Left colon (tissue), 2 donors: Measurements from ENCODE around the gene EHD3. TPM values are rescaled to one million over a fixed set of nuclear protein-coding genes. Genes with fewer than 3 reads are reported as not detected.
"Not testable (repeated sequence)": the region's sequence is repeated elsewhere in the genome, so short reads cannot be mapped to it uniquely, and the experiment has no call there.

Experiments
- ATAC-seq: fragments of 200-7000 bp; cut with Tn5 transposase; one replicate; pipeline ENCODE4 v1.9.1; 2020; ENCODE audit warnings: mild to moderate bottlenecking, moderate library complexity
- DNase-seq, 2 donors: peaks; one replicate each; pipeline ENCODE4 v3.0.0-alpha.2; 2020
- intact Hi-C, 2 donors: fragments of 100-400 bp; cut with DNase I in 1 of 2; cut with micrococcal nuclease in 1 of 2; formaldehyde crosslinking; loops; one replicate each; pipeline versions ENCODE4 v1.11.2 to v1.14.0; 2022; cut with DNase I, micrococcal nuclease
- total RNA-seq, 2 donors: library from RNA; stranded (reverse); fragmentation: NEBNext Ultra II Directional; extraction: Animal tissue kit (Norgen Biotek cat#: 25700); gene quantifications; one replicate each; pipeline ENCODE4 v1.2.1, GENCODE V29; 2021
- donor health status: DM: no; HTN: no; CAD: no.
- donor health status: DM: yes; HTN: yes; CAD: no.

The EHD3 gene
- total RNA-seq, 2 donors from 2014 or later, result 1.2 to 1.7 TPM

DNA sequence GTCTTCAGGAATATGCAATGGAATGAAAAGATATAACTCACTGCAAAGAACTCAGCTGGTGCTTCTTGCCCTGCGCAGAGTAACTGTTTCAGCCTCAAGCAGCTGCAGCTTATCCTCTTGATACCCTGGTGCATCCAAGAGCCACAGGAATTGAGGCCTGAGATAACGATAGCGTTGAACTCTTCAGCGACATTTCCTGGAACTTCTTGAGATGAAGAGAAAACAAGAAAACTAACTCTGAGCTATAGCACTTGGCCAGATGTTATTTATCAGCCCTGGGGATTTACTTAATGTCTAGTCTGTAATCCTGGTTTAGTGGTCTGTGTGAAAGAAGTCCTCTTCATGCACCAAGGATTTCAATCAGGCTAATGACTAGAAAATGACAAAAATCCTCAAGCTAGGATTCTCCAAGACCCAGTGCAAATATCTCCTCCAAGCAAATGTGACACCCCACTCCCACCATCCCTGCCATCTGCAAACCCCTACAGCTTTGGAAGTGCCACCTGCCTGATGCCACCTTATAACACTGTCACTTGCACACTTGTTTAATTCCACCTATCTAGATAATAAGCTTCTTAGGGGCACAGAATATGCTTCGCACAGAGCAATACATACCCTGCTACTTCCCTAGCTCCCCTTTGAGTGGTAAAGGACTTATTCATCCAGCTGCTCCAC lies 40.6 kb downstream of the EHD3 start:
- ATAC-seq (no peak), DNase-seq (no peak)
- intact Hi-C loops, result no loop called here

DNA sequence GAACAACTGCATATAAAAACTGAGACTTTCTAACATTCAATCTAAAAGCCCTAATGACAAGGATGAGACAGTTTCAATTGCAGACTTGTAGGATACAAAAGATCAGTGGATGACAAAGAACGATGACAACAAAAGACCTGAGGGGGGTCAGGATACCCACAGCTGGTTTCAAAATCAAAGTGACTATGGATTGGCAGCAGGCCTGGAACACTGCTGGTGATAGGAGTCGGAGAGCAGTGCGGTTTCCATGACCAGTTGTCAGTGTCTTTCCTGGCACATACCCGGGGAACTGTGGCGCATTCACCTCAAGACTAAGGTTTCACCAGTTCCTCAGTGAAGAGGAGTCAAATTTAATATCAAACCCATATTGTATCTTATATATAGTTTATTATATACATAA lies 42.0 kb downstream of the EHD3 start:
- no peak for DNase-seq
- intact Hi-C loops, result no loop called here
- no peak for ATAC-seq

DNA sequence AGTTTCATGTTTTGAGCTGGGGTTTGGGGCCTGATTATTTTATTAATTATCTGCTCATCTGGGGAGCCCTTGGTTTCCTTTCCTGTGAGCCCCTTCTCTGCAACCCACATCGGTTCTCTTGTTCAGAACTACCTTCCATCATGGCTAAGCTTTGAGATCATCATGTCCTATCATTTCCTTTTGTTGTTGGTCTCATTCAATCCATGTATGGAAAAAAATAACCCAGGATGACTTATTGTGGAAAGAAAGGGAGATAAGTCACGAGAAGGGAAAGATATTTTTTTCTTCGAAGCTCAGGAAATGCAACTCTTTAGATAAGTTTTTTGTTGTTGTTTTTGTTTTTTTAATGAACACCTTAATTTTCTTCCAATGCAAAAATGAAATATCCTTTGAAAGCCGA lies 43.7 kb downstream of the EHD3 start:
- intact Hi-C loops, result no loop called here
- ATAC-seq, result no peak

DNA sequence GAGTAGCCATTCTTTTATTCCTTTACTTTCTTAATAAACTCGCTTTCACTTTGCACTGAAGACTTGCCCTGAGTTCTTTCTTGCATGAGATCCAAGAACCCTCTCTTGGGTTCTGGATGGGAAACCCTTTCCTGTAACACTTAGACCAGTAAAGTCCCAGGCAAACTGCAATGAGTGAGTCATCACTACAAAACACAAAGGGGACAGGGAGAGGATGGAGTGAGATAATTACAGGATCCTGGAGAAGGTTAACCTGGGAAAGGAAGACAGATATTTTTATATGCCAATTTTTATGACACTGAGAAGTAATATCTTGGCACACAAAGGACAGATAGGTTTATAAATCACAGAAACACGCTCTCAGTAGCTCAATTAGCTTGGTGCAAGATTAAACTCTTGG lies 48.7 kb downstream of the EHD3 start:
- no peak for DNase-seq
- intact Hi-C loops, result no loop called here
- ATAC-seq, result peak; percentile 87

More for the DNA sequence above, 43.7 kb downstream of the EHD3 start:
- DNase-seq, result no peak

DNA sequence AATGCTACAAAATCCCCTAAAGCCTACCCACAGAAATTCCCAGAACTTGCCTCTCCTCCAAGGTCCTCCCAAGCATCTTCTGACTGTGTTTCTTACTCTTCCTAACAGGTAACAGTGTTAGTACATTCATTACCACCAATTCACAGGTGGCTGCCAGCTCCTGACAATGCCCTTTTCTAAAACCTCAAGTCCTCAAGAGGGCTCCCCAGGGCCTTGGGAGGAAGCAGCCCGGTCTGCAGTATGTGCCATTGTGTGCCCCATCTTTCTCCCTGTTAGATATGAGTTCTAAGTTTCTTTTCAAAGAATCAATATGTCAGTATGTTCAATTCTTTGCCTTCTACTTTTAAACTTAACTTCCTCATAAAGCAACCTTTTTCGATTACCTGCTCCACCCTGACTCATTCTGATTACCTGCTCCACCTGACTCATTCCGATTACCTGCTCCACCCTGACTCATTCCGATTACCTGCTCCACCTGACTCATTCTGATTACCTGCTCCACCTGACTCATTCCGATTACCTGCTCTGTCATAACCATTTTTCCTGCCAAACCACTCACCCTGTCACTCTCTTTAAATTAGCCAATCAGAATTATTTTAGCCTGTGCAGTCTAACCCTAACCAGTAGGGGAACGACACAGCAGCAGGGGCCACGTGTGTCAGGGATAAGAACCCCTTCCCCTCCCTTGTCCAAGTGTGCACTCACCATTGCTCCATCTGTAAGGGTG lies 49.4 kb downstream of the EHD3 start:
- intact Hi-C loops, DNase-seq: not testable (repeated sequence)
- peak; percentile 66 for ATAC-seq

DNA sequence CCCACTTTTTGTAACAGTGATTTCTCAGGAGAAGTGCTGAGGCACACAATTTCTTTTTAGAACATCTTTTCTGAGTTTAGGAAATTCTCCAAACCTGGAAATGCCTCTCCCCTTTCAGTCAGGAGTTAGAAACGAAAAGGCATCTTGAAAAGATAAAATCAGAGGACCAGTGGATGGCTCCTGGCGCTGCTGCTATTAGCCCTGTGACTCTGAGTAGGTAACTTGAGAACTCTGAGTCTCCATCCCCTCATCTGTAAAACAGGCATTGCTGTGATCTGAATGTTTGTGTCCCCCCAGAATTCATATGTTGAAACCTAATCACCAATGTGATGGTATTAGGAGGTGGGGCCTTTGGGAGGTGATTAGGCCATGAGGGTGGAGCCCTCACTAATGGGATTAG lies 50.2 kb downstream of the EHD3 start:
- no peak for ATAC-seq
- intact Hi-C loops, result no loop called here
- no peak for DNase-seq

DNA sequence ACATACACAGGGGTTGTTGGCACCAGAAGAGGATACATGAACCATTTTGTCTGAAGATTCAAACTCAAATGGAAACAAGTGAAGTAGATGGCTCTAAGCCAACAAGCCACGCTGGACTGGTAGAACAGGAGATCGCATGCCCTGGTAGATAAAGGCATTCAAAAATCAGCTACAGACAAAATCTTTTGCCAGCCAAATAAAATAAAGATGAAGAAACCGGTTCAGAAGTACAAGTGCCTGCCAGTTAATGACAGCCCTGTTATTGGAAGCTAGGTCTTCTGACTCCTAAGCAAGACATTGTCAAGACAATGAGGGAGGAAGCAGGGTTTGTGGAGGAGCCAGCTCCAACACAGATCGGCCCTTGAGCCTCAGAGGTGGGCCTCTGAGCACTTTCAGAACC lies 52.3 kb downstream of the EHD3 start:
- no peak for ATAC-seq
- no peak for DNase-seq

DNA sequence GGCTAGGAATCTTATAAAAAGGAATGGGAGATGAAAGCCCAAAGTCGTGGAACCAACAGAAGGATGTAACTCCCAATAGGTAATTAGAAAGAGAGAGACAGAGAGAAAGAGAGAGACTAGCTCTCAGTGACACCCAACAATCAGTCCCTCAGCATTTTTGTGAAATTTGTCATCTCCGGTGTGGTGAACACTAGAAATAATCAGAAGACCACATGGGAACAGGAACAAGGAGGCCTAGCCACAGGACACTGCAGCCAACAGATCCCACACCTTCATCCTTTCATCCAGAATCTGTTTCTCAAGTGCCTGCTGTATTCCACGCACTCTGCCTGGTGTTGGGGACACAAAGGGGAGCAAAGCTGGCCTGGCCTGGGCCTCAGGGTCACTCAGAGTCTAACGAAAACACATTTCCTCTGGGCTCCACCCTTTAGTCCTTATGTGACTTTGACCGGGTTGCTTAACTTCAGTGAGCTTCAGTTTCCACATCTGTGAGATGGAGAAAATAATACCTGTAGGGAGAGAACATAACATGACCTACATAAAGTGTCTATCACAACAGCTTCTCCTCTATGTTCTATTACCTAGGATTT lies 53.1 kb downstream of the EHD3 start:
- no peak for DNase-seq
- intact Hi-C loops, result no loop called here
- ATAC-seq, result no peak

More for the DNA sequence above, 52.3 kb downstream of the EHD3 start:
- intact Hi-C loops, result no loop called here

DNA sequence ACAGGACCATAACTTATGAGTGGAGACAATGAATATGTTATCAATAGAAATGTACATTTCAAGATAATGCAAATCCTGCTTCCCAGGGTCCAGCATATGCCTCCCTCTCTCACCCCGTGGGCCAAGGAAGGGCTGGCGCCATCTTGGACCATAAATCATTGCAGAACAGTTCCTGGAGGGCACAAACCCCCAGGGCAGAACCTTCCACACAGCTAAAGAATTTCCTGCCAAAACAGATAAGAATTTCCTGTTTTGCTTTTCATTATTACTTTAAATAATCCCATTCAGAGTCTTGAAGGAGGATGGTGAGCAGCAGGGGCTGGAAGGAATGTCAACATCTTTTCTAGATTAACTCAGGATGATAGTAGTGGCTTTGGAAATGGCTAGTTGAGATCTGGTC lies 53.7 kb downstream of the EHD3 start:
- no peak for DNase-seq
- ATAC-seq, result no peak
- intact Hi-C loops, result no loop called here

DNA sequence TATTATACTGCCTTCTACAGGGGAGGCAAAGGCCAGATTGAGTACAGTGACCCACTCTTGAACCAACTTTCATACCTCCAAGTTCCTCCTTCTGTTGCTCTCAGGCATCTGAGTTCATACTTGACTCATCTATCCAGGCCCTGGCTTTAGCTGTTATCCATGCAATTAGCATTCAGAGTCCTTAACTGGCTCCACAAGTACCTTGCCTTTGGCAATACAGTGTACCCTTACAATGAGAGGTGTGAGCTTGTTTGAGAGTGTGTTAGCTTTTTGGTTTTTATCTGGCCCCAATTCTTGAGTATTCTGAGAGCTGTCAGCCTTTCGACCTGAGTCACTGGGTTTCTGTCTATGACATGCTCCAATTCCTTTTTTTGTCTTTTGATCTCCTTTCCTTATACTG lies 60.2 kb downstream of the EHD3 start:
- intact Hi-C loops, result no loop called here
- DNase-seq, result no peak
- ATAC-seq, result no peak

DNA sequence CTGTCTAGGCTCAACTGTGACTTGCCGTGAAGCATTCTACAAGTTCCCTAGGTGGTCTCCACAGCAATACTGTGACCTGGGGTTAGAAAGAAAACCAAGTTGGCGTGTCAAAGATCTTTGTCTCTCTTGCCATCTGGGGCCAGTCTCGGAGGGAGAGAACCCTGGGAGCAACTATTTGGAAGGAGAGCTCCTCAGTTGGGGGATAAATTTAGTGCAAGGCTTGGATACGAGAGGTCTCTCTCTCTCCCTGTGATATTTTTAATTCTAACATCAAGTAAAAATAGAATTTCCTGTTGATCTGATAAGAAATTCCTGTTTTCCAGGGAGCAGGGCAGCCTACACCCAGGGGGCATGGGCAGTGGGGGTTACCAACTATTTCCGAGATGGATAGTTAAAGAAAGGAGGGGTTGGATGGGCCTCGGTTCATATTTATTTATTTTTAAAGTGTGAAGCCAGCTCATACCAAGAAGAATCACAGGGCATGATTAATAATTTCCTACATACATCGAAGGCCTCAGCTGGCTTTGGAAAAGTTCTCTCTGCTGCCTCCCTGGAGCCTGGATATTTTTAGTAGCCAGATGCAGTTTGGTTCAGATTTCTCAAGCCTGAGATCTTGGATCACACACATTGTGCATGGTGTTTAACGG lies 62.8 kb downstream of the EHD3 start:
- intact Hi-C loops, result no loop called here
- ATAC-seq, result no peak
- no peak for DNase-seq

DNA sequence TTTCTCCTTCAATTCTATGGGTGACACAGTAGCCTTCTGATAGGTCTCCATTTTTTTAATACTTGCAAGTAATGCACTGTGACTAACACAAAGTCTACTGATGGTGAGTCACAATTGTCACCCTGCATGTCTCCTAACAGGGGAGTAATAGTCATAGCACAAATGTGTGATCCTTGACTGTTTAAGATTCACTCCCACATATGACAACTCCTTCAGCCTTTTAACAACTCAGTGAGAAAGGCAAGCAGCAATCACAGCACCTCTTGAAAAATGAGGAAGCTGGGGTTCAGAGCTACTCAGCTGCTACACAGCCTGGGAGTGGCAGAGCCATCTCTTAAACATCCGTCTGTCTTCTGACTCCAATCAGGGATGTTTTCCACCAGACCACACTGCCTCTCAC lies 63.8 kb downstream of the EHD3 start:
- ATAC-seq (no peak), DNase-seq (no peak)
- intact Hi-C loops, result no loop called here

DNA sequence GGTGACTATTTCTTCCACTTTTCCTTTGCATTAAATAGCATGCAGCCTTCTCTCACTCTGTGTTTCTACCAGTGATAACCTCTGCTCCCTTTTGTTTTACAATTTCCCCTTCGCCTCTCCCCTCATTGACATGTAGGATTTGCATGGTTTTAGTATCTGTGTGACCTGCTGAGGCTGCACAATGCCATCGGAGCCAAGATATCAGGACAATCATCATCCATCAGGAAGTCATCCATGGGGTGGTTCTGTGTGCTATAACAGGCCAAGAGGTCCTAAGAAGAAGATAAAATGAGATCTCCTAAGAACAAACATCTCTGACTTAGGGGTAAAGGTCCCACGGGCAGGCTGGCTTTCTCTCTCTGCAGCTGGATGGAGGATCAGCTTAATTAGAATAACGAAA lies 65.6 kb downstream of the EHD3 start:
- no peak for ATAC-seq
- intact Hi-C loops, result no loop called here

DNA sequence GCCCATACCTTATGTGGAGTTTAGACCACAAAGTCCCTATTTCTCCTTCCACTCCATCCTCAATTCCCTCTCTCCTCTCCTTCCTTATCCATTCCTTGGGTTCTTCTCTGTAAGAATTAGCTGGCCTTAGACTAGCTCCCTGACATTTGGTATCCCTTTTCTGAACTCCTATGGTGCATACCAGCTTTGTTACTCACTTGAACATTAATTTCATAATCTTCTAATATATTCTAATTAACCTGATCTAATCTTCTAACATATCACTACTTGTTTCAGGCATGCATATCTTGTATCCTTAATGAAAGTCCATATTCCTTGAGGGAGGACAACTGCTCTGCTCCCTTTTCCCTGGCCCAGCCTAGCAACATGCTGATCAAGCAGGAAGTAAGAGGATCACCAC lies 66.4 kb downstream of the EHD3 start:
- intact Hi-C loops, result no loop called here
- DNase-seq, result no peak
- ATAC-seq, result no peak

More for the DNA sequence above, 65.6 kb downstream of the EHD3 start:
- DNase-seq, result no peak

DNA sequence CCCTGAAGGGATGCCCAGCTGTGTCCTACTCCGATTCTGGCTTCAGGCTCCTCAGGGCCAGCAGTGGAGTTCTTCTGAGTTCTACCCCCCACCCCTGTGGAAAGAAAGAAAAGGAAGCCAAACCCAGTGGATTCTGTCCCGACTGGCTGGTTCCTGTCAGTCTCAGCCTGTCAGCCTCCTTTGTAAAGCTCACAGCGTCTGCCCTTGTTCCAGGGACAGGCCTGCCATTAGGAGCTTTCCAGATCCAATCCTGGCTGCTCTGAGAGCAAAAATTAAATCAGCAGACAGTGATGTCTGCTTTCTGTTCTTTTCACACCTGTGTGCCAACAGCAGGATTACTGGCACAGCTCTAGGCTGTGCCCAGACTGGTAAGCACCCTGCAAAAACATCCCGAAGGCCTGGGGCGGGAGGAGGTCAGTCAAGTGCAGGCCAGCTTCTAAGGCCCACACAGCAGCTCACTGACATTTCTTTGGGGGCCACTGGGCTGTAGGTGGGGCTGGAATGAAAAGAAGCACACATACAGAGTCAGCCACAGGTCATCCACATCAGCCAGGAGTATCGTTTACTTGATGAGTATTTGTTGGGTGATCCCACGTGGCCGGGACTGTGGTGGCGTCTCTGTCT lies 69.1 kb downstream of the EHD3 start:
- intact Hi-C loops, result no loop called here
- no peak for DNase-seq
- ATAC-seq, result no peak

DNA sequence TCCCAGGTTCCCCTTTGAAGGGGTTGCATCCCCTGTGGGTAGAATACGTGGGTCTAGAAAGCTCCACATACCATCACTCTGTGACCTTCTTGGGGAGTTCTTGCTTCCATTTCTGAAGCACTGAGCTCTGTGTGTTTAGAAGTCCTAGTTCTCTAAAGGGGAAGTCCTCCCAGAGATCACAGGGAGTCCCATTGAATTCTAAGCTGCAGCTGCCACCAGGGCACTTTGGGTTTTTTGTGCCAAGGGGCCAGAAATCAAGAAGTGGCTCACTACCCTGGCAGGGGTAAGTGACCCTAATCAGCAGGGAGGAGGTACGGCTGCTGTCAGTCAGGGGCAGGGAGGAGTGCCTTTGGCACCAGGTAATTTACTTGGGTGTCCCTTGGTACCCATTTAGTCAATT lies 70.9 kb downstream of the EHD3 start:
- DNase-seq (no peak), ATAC-seq (no peak)
- intact Hi-C loops, result no loop called here

DNA sequence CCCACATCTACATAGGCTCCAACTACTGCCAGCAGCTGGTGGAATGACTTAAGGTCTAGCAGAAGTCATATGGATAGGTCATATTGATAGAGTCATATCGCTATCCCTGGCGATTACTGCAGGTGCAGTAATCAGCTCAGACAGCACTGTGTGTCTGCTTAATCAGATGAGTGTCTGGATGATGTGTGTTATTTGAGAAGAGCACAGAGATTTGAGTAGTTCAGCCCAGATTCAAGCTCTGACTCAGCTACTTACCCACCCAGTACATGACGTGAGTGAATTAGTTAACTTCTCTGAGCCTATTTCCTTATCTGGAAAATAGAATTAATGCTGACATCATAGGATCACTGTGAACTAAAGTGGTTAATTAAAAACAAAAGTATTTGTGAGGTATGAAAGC lies 78.9 kb downstream of the EHD3 start:
- DNase-seq (no peak), ATAC-seq (no peak)
- intact Hi-C loops, result no loop called here

DNA sequence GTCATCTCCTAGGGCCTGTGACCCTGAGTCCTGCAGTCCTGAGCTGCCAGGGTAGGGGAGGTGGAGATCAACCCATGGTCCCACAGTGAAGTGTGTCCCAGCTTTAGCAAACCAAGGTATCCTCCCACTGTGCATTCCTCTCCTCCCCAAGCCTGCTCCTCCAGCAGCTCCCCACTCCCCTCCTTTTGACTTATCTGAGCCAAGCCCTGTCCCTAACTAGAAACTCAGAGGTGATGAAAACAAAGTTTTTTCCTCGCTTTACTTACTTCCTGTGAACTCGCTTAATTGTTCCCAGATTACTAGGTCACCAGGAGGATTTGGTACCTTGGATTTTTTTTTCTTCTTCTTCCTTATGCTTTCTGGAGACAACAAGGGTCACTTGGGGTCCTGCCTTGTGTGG lies 80.8 kb downstream of the EHD3 start:
- ATAC-seq (no peak), DNase-seq (no peak)
- intact Hi-C loops, result no loop called here

DNA sequence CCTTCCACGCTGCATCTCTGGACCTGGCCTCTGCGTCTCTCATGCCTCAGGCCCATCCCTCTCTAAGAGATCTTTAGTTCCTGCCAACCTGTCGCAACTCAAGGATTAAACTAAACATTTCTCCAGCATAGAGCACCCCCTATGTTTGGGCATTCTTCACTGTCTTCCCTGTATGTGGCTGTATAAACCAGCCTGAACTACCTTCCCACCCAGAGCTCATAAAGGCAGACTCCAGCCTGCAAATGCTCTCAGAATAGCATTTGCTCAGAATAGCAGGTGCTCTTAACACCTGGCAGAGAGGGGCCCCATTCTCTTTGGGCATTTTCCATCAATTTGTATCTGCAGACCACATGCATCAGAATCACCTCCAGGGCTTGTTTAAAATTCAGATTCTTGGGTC lies 83.4 kb downstream of the EHD3 start:
- intact Hi-C loops, result no loop called here
- ATAC-seq (no peak), DNase-seq (no peak)
